Lung (tissue), 12 donors: ENCODE data around the gene ETV7. TPM values are rescaled to one million over a fixed set of nuclear protein-coding genes. Genes with fewer than 3 reads are reported as not detected.

Experiments
- ATAC-seq: fragments of 200-7000 bp; cut with Tn5 transposase; one replicate; pipeline ENCODE4 v1.9.1; 2020; ENCODE audit warnings: moderate number of reproducible peaks; ENCODE audit not compliant: insufficient read depth, low FRiP score
- DNase-seq, 3 donors: peaks; one replicate each; pipeline ENCODE4 v3.0.0-alpha.2; 2013 to 2017
- H3K27ac ChIP-seq, 2 donors: one replicate each; pipeline ENCODE4 v1.5.1; 2013; ENCODE audit warnings: mild to moderate bottlenecking in 2 of 2, moderate library complexity in 2 of 2, control low read depth in 1 of 2, inconsistent platforms in 1 of 2, low read depth in 1 of 2, low read length in 1 of 2
- H3K27me3 ChIP-seq, 3 donors: one replicate each; pipeline ENCODE4 v1.5.1; 2013; ENCODE audit warnings: low read length in 2 of 3; ENCODE audit not compliant: control insufficient read depth in 3 of 3, insufficient read depth in 3 of 3
- H3K36me3 ChIP-seq, 4 donors: one replicate each; pipeline ENCODE4 v1.5.1; 2013; ENCODE audit warnings: low read length in 4 of 4, mild to moderate bottlenecking in 1 of 4, moderate library complexity in 1 of 4; ENCODE audit not compliant: control insufficient read depth in 4 of 4, insufficient read depth in 4 of 4
- H3K4me1 ChIP-seq, 5 donors: one replicate each; pipeline ENCODE4 v1.5.1; 2013; ENCODE audit warnings: low read length in 5 of 5, mild to moderate bottlenecking in 2 of 5, moderate library complexity in 1 of 5; ENCODE audit not compliant: control insufficient read depth in 5 of 5, insufficient read depth in 5 of 5
- H3K4me3 ChIP-seq: one replicate; pipeline ENCODE4 v1.5.1; 2013; ENCODE audit warnings: mild to moderate bottlenecking, control low read depth, moderate library complexity
- H3K9ac ChIP-seq, 2 donors: one replicate each; pipeline ENCODE4 v1.5.1; 2013; ENCODE audit warnings: low read length in 2 of 2, control low read depth in 1 of 2; ENCODE audit not compliant: insufficient read depth in 1 of 2
- H3K9me3 ChIP-seq, 4 donors: one replicate each; pipeline ENCODE4 v1.5.1; 2013; ENCODE audit warnings: low read length in 3 of 4, mild to moderate bottlenecking in 1 of 4, moderate library complexity in 1 of 4; ENCODE audit not compliant: control insufficient read depth in 4 of 4, insufficient read depth in 3 of 4
- CTCF ChIP-seq: IDR thresholded peaks from 2 replicates; pipeline ENCODE4 v1.5.1; 2012; ENCODE audit warnings: mild to moderate bottlenecking; ENCODE audit errors: control extremely low read depth, extremely low read depth
- WGBS, 2 donors: extraction: QIAGEN DNeasy Blood & Tissue Kit; methylation state at CpG; one replicate each; pipeline ENCODE4 v1.1.7; 2013; 5-methylcytosine and 5-hydroxymethylcytosine counted together
- polyA plus RNA-seq, 2 donors: library from polyadenylated mRNA; stranded (reverse); fragments of 200-250 nt; gene quantifications; one replicate each; pipeline ENCODE4 v1.2.1, GENCODE V29; 2013
- total RNA-seq, 2 donors: library from RNA; depleted of rRNA in 1 of 2; stranded (reverse); fragments of >200 nt in 1 of 2; gene quantifications; one replicate each; pipeline ENCODE4 v1.2.1, GENCODE V29; 2014 to 2021
- donor health status: control.
- donor health status: control.
- donor health status: Bipolar disorder and iron deficiency.
- donor health status: healthy.
- donor health status: DM: yes; HTN: yes; CAD: no.

The ETV7 gene
- total and polyA plus RNA-seq, 4 donors = 1.4 to 6.6 (median 3.6) TPM

GRCh38 chr6:36368921-36369865 is 18.3 kb downstream of the ETV7 start:
- whole genome bisulfite sequencing, 2 donors = 70 to 82% methylated on average over 14 of the region's 14 CpGs
- H3K4me1 ChIP-seq = no peaks in the 10 kb centered on the region
- ATAC-seq = peak; percentile 36
- H3K27ac ChIP-seq = no peak overlapping the region
- H3K36me3 ChIP-seq = peaks cover 0 to 8% (median 0%) of the 10 kb centered on the region in 4 donors
- H3K9ac ChIP-seq = no peak overlapping the region
- peaks cover 0 to 6% (median 0%) of the 10 kb centered on the region in 3 donors for H3K27me3 ChIP-seq
- H3K9me3 ChIP-seq = no peaks in the 10 kb centered on the region
- DNase-seq = no peak
- no peak overlapping the region for H3K4me3 ChIP-seq
- TF ChIP-seq CTCF = no peak

GRCh38 chr6:36368421-36368820 is 19.0 kb downstream of the ETV7 start:
- TF ChIP-seq CTCF = no peak
- Histone ChIP-seq H3K27ac (no peak overlapping the region), H3K4me3 (no peak overlapping the region), H3K27me3 (peaks cover 0 to 1% (median 0%) of the 10 kb centered on the region in 3 donors), H3K36me3 (peaks cover 0 to 8% (median 0%) of the 10 kb centered on the region in 4 donors), H3K4me1 (no peaks in the 10 kb centered on the region), H3K9me3 (no peaks in the 10 kb centered on the region), H3K9ac (no peak overlapping the region)
- ATAC-seq (no peak), DNase-seq (no peak)
- 26 to 69% methylated on average over 1 of the region's 1 CpG for WGBS, 2 donors

GRCh38 chr6:36367743-36368142 is 19.7 kb downstream of the ETV7 start:
- no peak overlapping the region for H3K9ac ChIP-seq
- DNase-seq (no peak), ATAC-seq (no peak)
- peaks cover 0 to 9% (median 0%) of the 10 kb centered on the region in 4 donors for H3K36me3 ChIP-seq
- no peak overlapping the region for H3K27ac ChIP-seq
- whole genome bisulfite sequencing, 2 donors = 95 to 99% methylated on average over 3 of the region's 3 CpGs
- no peak for TF ChIP-seq CTCF
- no peaks in the 10 kb centered on the region for H3K4me1 ChIP-seq
- H3K9me3 ChIP-seq = no peaks in the 10 kb centered on the region
- H3K27me3 ChIP-seq = no peaks in the 10 kb centered on the region
- H3K4me3 ChIP-seq = no peak overlapping the region
